Activated T-cell treated with anti-CD3 and anti-CD28 coated beads for 48 hours (primary cell): ENCODE measurements around the gene AQP2.

Source experiments
- DNase-seq: peaks from one replicate; pipeline ENCODE4 v3.0.0-alpha.2; 2020; ENCODE audit warnings: low read depth

Gene AQP2

GRCh38 chr12:49950273-49951251 is at the start of gene AQP2:
AQP2 (plus strand) TSS chr12:49950737; CDS start chr12:49950831, 94 bp downstream.
- DNase-seq, result no peak

- no peak for DNase-seq
Observed at GRCh38 chr12:49901026-49901425, 49.5 kb upstream of the AQP2 start.

GRCh38 chr12:49901986-49902385 is 48.6 kb upstream of the AQP2 start:
- no peak for DNase-seq

GRCh38 chr12:49902399-49903350 is 47.9 kb upstream of the AQP2 start:
- DNase-seq, result no peak

GRCh38 chr12:49903351-49903699 is 47.2 kb upstream of the AQP2 start:
- DNase-seq, result no peak

- DNase-seq, result peak; percentile 33
Observed at GRCh38 chr12:49903700-49904423, 46.7 kb upstream of the AQP2 start, which contains the start of gene FAIM2. FAIM2 (minus strand) TSS chr12:49903900; CDS start chr12:49903792, 108 bp downstream.

GRCh38 chr12:49904601-49905000 is 45.9 kb upstream of the AQP2 start:
- no peak for DNase-seq

GRCh38 chr12:49905718-49906314 is 44.7 kb upstream of the AQP2 start:
- DNase-seq, result no peak

GRCh38 chr12:49907352-49907751 is 43.2 kb upstream of the AQP2 start:
- DNase-seq, result no peak

- no peak for DNase-seq
Observed at GRCh38 chr12:49909356-49909755, 41.2 kb upstream of the AQP2 start.

GRCh38 chr12:49909826-49910225 is 40.7 kb upstream of the AQP2 start:
- no peak for DNase-seq

- DNase-seq, result no peak
Observed at GRCh38 chr12:49910331-49911212, 40.0 kb upstream of the AQP2 start.

- DNase-seq, result no peak
Observed at GRCh38 chr12:49911213-49911605, 39.3 kb upstream of the AQP2 start.

GRCh38 chr12:49912345-49913255 is 37.9 kb upstream of the AQP2 start:
- no peak for DNase-seq

- no peak for DNase-seq
Observed at GRCh38 chr12:49916129-49916919, 34.2 kb upstream of the AQP2 start.

- no peak for DNase-seq
Observed at GRCh38 chr12:49917166-49917787, 33.3 kb upstream of the AQP2 start.

GRCh38 chr12:49917788-49918173 is 32.8 kb upstream of the AQP2 start:
- no peak for DNase-seq
